22Rv1 (cell line): Measurements from ENCODE around the gene DNAJC12.

Source experiments
- ZFX ChIP-seq: fragments of 450-650 bp; IDR thresholded peaks from 2 replicates; pipeline ENCODE4 v1.6.1; 2017; ENCODE audit warnings: antibody characterized with exemption, borderline replicate concordance
- TF ChIP-seq, protein P1 (sequence below): fragments of 450-650 bp; IDR thresholded peaks from 2 replicates; pipeline ENCODE4 v1.5.1; 2017; ENCODE audit warnings: mild to moderate bottlenecking

DNA sequence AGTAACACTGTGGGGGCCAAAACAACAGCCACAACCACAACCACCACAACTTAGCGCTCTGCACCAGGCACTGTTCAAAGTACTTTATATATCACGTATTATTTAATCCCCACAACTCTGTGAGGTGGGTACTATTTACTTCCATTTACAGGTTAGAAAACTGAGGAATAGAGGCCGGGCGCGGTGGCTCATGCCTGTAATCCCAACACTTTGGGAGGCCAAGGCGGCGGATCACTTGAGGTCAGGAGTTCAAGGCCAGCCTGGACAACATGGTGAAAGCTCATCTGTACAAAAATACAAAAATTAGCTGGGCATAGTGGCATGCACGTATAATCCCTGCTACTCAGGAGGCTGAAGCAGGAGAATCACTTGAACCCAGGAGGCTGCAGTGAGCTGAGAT, 3.6 kb downstream of the DNAJC12 start:
- TF ChIP-seq, protein P1, sequence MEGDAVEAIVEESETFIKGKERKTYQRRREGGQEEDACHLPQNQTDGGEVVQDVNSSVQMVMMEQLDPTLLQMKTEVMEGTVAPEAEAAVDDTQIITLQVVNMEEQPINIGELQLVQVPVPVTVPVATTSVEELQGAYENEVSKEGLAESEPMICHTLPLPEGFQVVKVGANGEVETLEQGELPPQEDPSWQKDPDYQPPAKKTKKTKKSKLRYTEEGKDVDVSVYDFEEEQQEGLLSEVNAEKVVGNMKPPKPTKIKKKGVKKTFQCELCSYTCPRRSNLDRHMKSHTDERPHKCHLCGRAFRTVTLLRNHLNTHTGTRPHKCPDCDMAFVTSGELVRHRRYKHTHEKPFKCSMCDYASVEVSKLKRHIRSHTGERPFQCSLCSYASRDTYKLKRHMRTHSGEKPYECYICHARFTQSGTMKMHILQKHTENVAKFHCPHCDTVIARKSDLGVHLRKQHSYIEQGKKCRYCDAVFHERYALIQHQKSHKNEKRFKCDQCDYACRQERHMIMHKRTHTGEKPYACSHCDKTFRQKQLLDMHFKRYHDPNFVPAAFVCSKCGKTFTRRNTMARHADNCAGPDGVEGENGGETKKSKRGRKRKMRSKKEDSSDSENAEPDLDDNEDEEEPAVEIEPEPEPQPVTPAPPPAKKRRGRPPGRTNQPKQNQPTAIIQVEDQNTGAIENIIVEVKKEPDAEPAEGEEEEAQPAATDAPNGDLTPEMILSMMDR: no peak
- TF ChIP-seq ZFX: no peak
